Measurements from ENCODE around the gene FAM217B. TPM values are rescaled to one million over a fixed set of nuclear protein-coding genes. Genes with fewer than 3 reads are reported as not detected.

Gene FAM217B
- total and polyA plus RNA-seq, 3 donors from 2014 or later = 11.6 to 22.3 (median 18.6) TPM

GRCh38 chr20:59932616-59933295 lies 7.4 kb upstream of the FAM217B start:
- Histone ChIP-seq H3K9me3 (no peaks in the 10 kb centered on the region), H3K4me3 (peak overlapping the region; percentile 70 to 79), H3K27me3 (no peaks in the 10 kb centered on the region), H3K36me3 (ENCODE audit: low read depth, missing control alignments) (no peaks in the 10 kb centered on the region), H3K27ac (peak overlapping the region; percentile 63 to 89), H3K4me1 (peaks cover 3% of the 10 kb centered on the region)
- DNase-seq = no peak
- 67 to 78% methylated on average over 60 to 71 of the region's 72 CpGs for WGBS, 2 donors
- intact Hi-C loops (cut with DNase I; ENCODE audit: low total_unique reads) = no loop called here
- no peak for TF ChIP-seq POLR2A (IDR thresholded peaks at IDR 0.05)
- TF ChIP-seq, protein P1, sequence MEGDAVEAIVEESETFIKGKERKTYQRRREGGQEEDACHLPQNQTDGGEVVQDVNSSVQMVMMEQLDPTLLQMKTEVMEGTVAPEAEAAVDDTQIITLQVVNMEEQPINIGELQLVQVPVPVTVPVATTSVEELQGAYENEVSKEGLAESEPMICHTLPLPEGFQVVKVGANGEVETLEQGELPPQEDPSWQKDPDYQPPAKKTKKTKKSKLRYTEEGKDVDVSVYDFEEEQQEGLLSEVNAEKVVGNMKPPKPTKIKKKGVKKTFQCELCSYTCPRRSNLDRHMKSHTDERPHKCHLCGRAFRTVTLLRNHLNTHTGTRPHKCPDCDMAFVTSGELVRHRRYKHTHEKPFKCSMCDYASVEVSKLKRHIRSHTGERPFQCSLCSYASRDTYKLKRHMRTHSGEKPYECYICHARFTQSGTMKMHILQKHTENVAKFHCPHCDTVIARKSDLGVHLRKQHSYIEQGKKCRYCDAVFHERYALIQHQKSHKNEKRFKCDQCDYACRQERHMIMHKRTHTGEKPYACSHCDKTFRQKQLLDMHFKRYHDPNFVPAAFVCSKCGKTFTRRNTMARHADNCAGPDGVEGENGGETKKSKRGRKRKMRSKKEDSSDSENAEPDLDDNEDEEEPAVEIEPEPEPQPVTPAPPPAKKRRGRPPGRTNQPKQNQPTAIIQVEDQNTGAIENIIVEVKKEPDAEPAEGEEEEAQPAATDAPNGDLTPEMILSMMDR (IDR thresholded peaks at IDR 0.05) = no peak

- H3K4me1 ChIP-seq = peaks cover 4% of the 10 kb centered on the region
- 34 to 53% methylated on average over 3 to 44 of the region's 65 CpGs for WGBS, 2 donors
- no peak for TF ChIP-seq POLR2A (IDR thresholded peaks at IDR 0.05)
- TF ChIP-seq, protein P1 (IDR thresholded peaks at IDR 0.05) = no peak
- peak within 1 kb of the TSS; percentile 63 to 89 for H3K27ac ChIP-seq
- peak; percentile 67 for DNase-seq
- intact Hi-C loops (cut with DNase I; ENCODE audit: low total_unique reads) = no loop called here
- peak within 1 kb of the TSS; percentile 70 to 79 for H3K4me3 ChIP-seq
- H3K9me3 ChIP-seq = no peaks in the 10 kb centered on the region
- no peaks in the 10 kb centered on the region for H3K36me3 ChIP-seq (ENCODE audit: low read depth, missing control alignments)
- no peaks in the 10 kb centered on the region for H3K27me3 ChIP-seq
Observed at GRCh38 chr20:59933296-59933848, 6.8 kb upstream of the FAM217B start, which contains the start of gene SYCP2. SYCP2 (minus strand) TSS chr20:59933637; CDS start chr20:59922413, 11,224 bp downstream.

- intact Hi-C loops (cut with DNase I; ENCODE audit: low total_unique reads) = no loop called here
Observed at GRCh38 chr20:59933849-59934585, 6.2 kb upstream of the FAM217B start.

DNA sequence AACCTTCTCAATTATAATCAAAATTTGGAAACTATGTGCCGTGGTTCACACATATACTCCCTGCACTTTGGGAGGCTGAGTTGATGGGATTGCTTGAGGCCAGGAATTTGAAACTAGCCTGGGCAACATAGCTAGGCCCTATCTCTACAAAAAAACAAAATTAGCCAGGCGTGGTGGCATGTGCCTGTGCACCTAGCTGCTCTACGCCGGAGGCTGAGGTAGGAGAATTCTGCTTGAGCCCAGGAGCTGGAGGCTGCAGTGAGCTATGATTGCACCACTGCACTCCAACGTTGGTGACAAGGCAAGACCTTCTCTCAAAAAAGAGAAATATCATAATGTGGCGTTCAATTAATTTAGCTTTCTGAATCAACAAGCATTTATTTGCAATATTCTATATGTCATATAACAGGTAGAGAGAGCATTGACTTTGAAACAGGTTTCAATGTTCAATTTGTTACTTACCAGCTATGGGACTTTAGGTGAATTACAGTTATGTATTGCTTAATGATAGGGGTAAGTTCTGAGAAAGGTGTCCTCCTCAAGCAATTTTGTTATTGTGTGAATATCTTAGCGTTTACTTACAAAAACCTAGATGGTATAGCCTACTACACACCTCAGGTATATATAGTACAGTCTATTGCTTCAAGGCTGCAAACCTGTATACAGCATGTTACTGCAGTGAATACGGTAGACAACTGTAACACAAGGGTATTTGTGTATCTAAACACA lies 4.6 kb upstream of the FAM217B start:
- 91 to 94% methylated on average over 8 of the region's 8 CpGs for WGBS, 2 donors
- peaks cover 9% of the 10 kb centered on the region for H3K4me1 ChIP-seq
- H3K36me3 ChIP-seq (ENCODE audit: low read depth, missing control alignments) = no peaks in the 10 kb centered on the region
- no peak overlapping the region for H3K27ac ChIP-seq
- intact Hi-C loops (cut with DNase I; ENCODE audit: low total_unique reads) = no loop called here
- no peak overlapping the region for H3K4me3 ChIP-seq
- H3K27me3 ChIP-seq = no peaks in the 10 kb centered on the region
- TF ChIP-seq, protein P1 (IDR thresholded peaks at IDR 0.05) = no peak
- no peak for TF ChIP-seq POLR2A (IDR thresholded peaks at IDR 0.05)
- H3K9me3 ChIP-seq = no peaks in the 10 kb centered on the region
- no peak for DNase-seq

More at GRCh38 chr20:59933849-59934585, 6.2 kb upstream of the FAM217B start:
- TF ChIP-seq POLR2A (IDR thresholded peaks at IDR 0.05) = no peak
- TF ChIP-seq, protein P1 (IDR thresholded peaks at IDR 0.05) = peak; percentile 84 to 92 (median 85)
- peak; percentile 84 for DNase-seq
- peak overlapping the region; percentile 63 to 89 for H3K27ac ChIP-seq
- 6 to 7% methylated on average over 17 to 58 of the region's 59 CpGs for WGBS, 2 donors
- H3K4me3 ChIP-seq = peak overlapping the region; percentile 70 to 79
- no peaks in the 10 kb centered on the region for H3K36me3 ChIP-seq (ENCODE audit: low read depth, missing control alignments)
- H3K4me1 ChIP-seq = peaks cover 9% of the 10 kb centered on the region
- no peaks in the 10 kb centered on the region for H3K27me3 ChIP-seq
- no peaks in the 10 kb centered on the region for H3K9me3 ChIP-seq
